Stimulated activated CD8-positive, alpha-beta memory T cell treated with anti-CD3 and anti-CD28 coated beads, Interleukin-4, amount 100 ng/mL, for 4 hours (primary cell): ENCODE measurements around the gene TBCC.

ENCODE experiments used
- DNase-seq, 2 donors: peaks; one replicate each; pipeline ENCODE4 v3.0.0-alpha.2; 2020; ENCODE audit warnings: low read depth in 2 of 2, low spot score in 1 of 2

TBCC gene

GRCh38 chr6:42696526-42697267, 49.2 kb downstream of the TBCC start:
- no peak for DNase-seq

- DNase-seq, result no peak
These were observed 51.3 kb downstream of the TBCC start for GRCh38 chr6:42694586-42694985.
